ENCODE data around the gene KCNJ15.
"Not testable (repeated sequence)": the region's sequence is repeated elsewhere in the genome, so short reads cannot be mapped to it uniquely, and the experiment has no call there.

KCNJ15 gene

GRCh38 chr21:38244407-38244787 lies 12.4 kb upstream of the KCNJ15 start:
- Histone ChIP-seq H3K4me3 (ENCODE audit: extremely low read depth, insufficient read depth, low read length, poor library complexity, severe bottlenecking) (no peak overlapping the region), H3K4me1 (ENCODE audit: control insufficient read depth, insufficient read depth, low read length, poor library complexity, severe bottlenecking) (peaks cover 6% of the 10 kb centered on the region), H3K9me3 (ENCODE audit: control insufficient read depth, low read length) (no peaks in the 10 kb centered on the region), H3K27ac (ENCODE audit: low read depth, low read length, severe bottlenecking) (no peak overlapping the region), H3K36me3 (ENCODE audit: control insufficient read depth, insufficient read depth, low read length) (no peaks in the 10 kb centered on the region)
- no CpG with 5 or more reads among the region's 2 CpGs for WGBS, 2 experiments (ENCODE audit: insufficient coverage in 2 of 2)

- Histone ChIP-seq H3K36me3 (ENCODE audit: control insufficient read depth, insufficient read depth, low read length) (no peaks in the 10 kb centered on the region), H3K4me3 (ENCODE audit: extremely low read depth, insufficient read depth, low read length, poor library complexity, severe bottlenecking) (no peak overlapping the region), H3K27ac (ENCODE audit: low read depth, low read length, severe bottlenecking) (no peak overlapping the region), H3K4me1 (ENCODE audit: control insufficient read depth, insufficient read depth, low read length, poor library complexity, severe bottlenecking) (peaks cover 6% of the 10 kb centered on the region), H3K9me3 (ENCODE audit: control insufficient read depth, low read length) (no peaks in the 10 kb centered on the region)
- WGBS, 2 experiments (ENCODE audit: insufficient coverage in 2 of 2): 88 to 90% methylated on average over 6 to 7 of the region's 9 CpGs
Measured at GRCh38 chr21:38244885-38245869, 11.6 kb upstream of the KCNJ15 start.

DNA sequence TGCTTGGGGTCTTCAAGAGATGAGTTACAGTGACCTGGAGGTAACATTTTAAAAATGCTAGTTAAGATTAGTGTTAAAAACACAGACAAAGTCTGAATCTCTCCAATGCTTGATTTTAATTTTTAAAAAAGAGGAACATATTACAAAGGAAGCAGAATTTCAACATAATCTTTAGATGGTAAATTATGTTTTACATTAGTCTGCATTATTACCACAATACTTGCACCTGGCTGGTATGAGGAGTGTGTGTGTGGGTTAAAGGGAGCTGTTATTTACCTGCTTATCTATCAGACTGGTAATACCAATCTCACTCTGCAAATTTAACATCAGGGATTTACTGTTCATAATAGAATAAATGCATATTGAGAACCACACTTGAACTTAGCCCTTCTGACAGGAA lies 10.3 kb upstream of the KCNJ15 start:
- Histone ChIP-seq H3K36me3 (ENCODE audit: control insufficient read depth, insufficient read depth, low read length) (no peaks in the 10 kb centered on the region), H3K4me3 (ENCODE audit: extremely low read depth, insufficient read depth, low read length, poor library complexity, severe bottlenecking) (no peak overlapping the region), H3K4me1 (ENCODE audit: control insufficient read depth, insufficient read depth, low read length, poor library complexity, severe bottlenecking) (peaks cover 6% of the 10 kb centered on the region), H3K27ac (ENCODE audit: low read depth, low read length, severe bottlenecking) (no peak overlapping the region), H3K9me3 (ENCODE audit: control insufficient read depth, low read length) (no peaks in the 10 kb centered on the region)

GRCh38 chr21:38247054-38247453 lies 9.7 kb upstream of the KCNJ15 start:
- not testable (repeated sequence) for H3K36me3 ChIP-seq (ENCODE audit: control insufficient read depth, insufficient read depth, low read length); H3K27ac ChIP-seq (ENCODE audit: low read depth, low read length, severe bottlenecking); H3K4me1 ChIP-seq (ENCODE audit: control insufficient read depth, insufficient read depth, low read length, poor library complexity, severe bottlenecking); H3K9me3 ChIP-seq (ENCODE audit: control insufficient read depth, low read length); H3K4me3 ChIP-seq (ENCODE audit: extremely low read depth, insufficient read depth, low read length, poor library complexity, severe bottlenecking)
- 83 to 90% methylated on average over 2 of the region's 2 CpGs for WGBS, 2 experiments (ENCODE audit: insufficient coverage in 2 of 2)

DNA sequence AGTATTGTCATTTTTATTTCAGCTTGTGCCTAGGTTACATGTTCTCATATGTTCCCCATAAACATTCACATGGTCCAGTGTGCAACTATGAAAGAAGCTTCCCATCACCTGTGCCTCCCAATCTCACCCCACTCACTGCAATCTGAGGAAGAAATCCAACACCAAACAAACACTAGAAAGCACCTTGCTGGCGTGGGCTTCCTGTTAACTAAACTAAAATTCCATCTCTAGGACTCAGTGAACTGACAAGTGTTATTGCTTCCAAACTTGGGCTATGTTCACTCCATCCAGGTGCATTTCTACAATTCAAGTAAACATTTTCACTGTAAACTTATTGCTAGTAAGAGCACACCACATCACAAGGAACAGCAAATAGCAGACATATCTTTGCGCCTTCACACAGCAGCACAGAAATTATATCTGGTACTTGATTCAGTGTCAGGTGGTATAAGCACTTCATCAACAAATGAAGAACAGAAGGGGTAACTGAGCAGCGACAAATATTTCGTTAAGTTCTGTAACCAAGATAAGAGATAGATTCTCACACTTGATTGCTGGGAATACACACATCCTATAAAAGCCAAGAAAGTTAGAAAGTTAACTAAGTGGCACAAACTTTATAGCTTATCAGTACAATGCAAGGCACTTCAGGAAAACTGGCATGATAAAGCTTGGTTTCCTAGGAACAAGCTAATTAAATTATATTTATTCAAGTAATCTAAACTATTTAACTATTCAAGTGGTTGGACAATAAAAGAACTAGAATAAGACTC lies 8.9 kb upstream of the KCNJ15 start:
- Histone ChIP-seq H3K4me3 (ENCODE audit: extremely low read depth, insufficient read depth, low read length, poor library complexity, severe bottlenecking) (no peak overlapping the region), H3K27ac (ENCODE audit: low read depth, low read length, severe bottlenecking) (no peak overlapping the region), H3K9me3 (ENCODE audit: control insufficient read depth, low read length) (no peaks in the 10 kb centered on the region), H3K36me3 (ENCODE audit: control insufficient read depth, insufficient read depth, low read length) (no peaks in the 10 kb centered on the region), H3K4me1 (ENCODE audit: control insufficient read depth, insufficient read depth, low read length, poor library complexity, severe bottlenecking) (peaks cover 6% of the 10 kb centered on the region)
- WGBS, 2 experiments (ENCODE audit: insufficient coverage in 2 of 2): 100% methylated on average over 1 of the region's 4 CpGs

DNA sequence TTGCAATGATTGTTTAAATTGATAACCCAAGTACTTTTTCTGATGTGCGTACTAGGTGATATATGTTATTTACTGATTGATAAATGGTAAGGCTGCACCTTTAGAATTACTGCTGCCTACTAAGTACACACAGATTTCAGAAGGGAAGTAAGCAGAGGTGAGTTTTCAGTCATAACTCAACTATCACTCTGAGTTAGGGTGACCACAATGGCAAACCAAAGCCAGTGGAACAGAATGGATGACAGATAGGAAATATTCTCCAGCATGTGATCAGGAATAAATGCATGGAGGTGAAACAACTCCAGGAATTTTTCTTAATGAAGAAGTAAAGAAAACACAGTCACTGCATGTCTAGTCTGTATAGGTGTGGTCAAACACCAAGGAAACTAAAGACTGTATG lies 7.5 kb upstream of the KCNJ15 start:
- H3K9me3 ChIP-seq (ENCODE audit: control insufficient read depth, low read length): no peaks in the 10 kb centered on the region
- no CpG with 5 or more reads among the region's 1 CpG for WGBS, 2 experiments (ENCODE audit: insufficient coverage in 2 of 2)

GRCh38 chr21:38249696-38250278 lies 7.0 kb upstream of the KCNJ15 start:
- WGBS, 2 experiments (ENCODE audit: insufficient coverage in 2 of 2): 71 to 100% methylated on average over 1 to 2 of the region's 3 CpGs
- Histone ChIP-seq H3K4me1 (ENCODE audit: control insufficient read depth, insufficient read depth, low read length, poor library complexity, severe bottlenecking) (peaks cover 5% of the 10 kb centered on the region), H3K9me3 (ENCODE audit: control insufficient read depth, low read length) (no peaks in the 10 kb centered on the region), H3K4me3 (ENCODE audit: extremely low read depth, insufficient read depth, low read length, poor library complexity, severe bottlenecking) (no peak overlapping the region), H3K27ac (ENCODE audit: low read depth, low read length, severe bottlenecking) (no peak overlapping the region), H3K36me3 (ENCODE audit: control insufficient read depth, insufficient read depth, low read length) (no peaks in the 10 kb centered on the region)

More for the DNA sequence above, 7.5 kb upstream of the KCNJ15 start:
- H3K4me3 ChIP-seq (ENCODE audit: extremely low read depth, insufficient read depth, low read length, poor library complexity, severe bottlenecking): no peak overlapping the region
- no peak overlapping the region for H3K27ac ChIP-seq (ENCODE audit: low read depth, low read length, severe bottlenecking)
- peaks cover 6% of the 10 kb centered on the region for H3K4me1 ChIP-seq (ENCODE audit: control insufficient read depth, insufficient read depth, low read length, poor library complexity, severe bottlenecking)
- no peaks in the 10 kb centered on the region for H3K36me3 ChIP-seq (ENCODE audit: control insufficient read depth, insufficient read depth, low read length)

DNA sequence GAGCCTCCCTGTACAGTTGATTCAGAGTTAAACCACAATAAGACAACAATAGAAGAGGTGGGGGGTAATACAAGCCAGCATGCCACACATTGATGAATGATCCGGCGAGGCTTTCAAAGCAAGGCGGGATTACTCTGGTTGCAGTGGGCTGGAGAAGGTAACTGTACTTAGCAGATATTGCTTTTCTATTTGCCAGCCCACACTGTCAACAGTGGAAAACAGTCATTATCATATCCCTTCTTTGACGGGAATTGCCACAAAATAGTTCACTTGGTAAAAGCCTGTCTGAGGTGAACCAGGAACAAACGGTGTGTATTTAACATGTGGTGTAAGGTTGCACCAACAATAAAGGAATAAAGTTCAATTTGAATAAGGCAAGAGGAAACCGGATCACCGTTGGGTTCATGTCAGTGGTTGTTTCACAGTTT lies 5.8 kb upstream of the KCNJ15 start:
- Histone ChIP-seq H3K4me1 (ENCODE audit: control insufficient read depth, insufficient read depth, low read length, poor library complexity, severe bottlenecking) (no peaks in the 10 kb centered on the region), H3K27ac (ENCODE audit: low read depth, low read length, severe bottlenecking) (no peak overlapping the region), H3K9me3 (ENCODE audit: control insufficient read depth, low read length) (no peaks in the 10 kb centered on the region), H3K4me3 (ENCODE audit: extremely low read depth, insufficient read depth, low read length, poor library complexity, severe bottlenecking) (no peak overlapping the region), H3K36me3 (ENCODE audit: control insufficient read depth, insufficient read depth, low read length) (no peaks in the 10 kb centered on the region)
- 100% methylated on average over 2 of the region's 7 CpGs for WGBS, 2 experiments (ENCODE audit: insufficient coverage in 2 of 2)

DNA sequence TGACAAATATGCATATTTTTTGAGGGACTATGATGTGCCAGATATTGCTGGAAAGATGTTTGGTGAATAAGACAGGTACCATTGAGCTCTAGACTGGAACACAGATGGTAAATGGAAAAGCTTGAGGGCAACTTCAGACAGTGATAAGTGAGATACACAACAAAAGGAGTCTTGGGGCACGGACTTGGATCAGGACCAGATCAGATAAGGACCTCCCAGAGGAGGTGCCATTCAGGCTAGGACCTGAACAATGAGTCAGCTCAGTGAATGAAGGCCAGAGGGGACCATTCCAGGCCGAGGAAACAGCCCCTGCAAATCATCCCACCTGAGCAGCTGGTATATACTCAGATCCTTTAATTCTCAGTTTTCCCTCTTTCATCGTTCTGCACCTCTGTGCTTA lies 1.8 kb upstream of the KCNJ15 start:
- 93% methylated on average over 3 of the region's 3 CpGs for WGBS, 2 experiments (ENCODE audit: insufficient coverage in 2 of 2)
- Histone ChIP-seq H3K4me3 (ENCODE audit: extremely low read depth, insufficient read depth, low read length, poor library complexity, severe bottlenecking) (no peak overlapping the region), H3K36me3 (ENCODE audit: control insufficient read depth, insufficient read depth, low read length) (no peaks in the 10 kb centered on the region), H3K9me3 (ENCODE audit: control insufficient read depth, low read length) (no peaks in the 10 kb centered on the region), H3K27ac (ENCODE audit: low read depth, low read length, severe bottlenecking) (no peak overlapping the region), H3K4me1 (ENCODE audit: control insufficient read depth, insufficient read depth, low read length, poor library complexity, severe bottlenecking) (no peaks in the 10 kb centered on the region)

DNA sequence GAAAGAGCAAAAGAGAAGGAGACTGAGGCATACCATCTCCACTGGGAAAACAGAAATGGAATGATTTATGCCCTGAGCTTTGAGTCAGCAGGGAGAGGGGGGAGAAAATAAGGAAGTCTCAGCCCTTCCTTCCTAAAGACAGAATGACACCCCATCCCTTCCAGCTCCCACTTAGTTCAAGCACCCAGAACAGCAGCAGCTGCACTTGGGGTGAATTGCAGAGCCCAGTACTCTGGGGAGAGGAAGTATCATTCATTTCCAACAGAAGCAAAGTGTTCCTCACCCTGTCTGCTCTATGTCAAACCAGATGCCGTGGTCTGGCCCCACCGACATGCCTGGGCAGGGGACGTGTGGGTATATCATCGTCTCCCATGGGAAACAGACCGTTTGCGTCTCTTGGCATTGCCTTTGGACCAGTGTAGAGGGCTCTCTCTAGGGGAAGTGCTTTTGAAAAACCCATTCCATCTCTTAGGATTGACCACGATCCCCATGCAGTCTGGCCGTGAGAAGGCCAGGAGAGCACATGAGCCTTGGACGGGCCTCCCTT lies 1.1 kb upstream of the KCNJ15 start:
- Histone ChIP-seq H3K4me1 (ENCODE audit: control insufficient read depth, insufficient read depth, low read length, poor library complexity, severe bottlenecking) (no peaks in the 10 kb centered on the region), H3K27ac (ENCODE audit: low read depth, low read length, severe bottlenecking) (no peak overlapping the region), H3K36me3 (ENCODE audit: control insufficient read depth, insufficient read depth, low read length) (no peaks in the 10 kb centered on the region), H3K4me3 (ENCODE audit: extremely low read depth, insufficient read depth, low read length, poor library complexity, severe bottlenecking) (no peak overlapping the region), H3K9me3 (ENCODE audit: control insufficient read depth, low read length) (no peaks in the 10 kb centered on the region)
- WGBS, 2 experiments (ENCODE audit: insufficient coverage in 2 of 2): 80 to 91% methylated on average over 4 to 8 of the region's 9 CpGs

Measured in mesodermal cell (in vitro differentiated cells).